Choroid plexus epithelial cell (primary cell): ENCODE measurements around the gene TAF8.
A peak's percentile ranks its signal among the peaks of the same experiment; 100 is the strongest.
"Not testable (repeated sequence)": the region's sequence is repeated elsewhere in the genome, so short reads cannot be mapped to it uniquely, and the experiment has no call there.

Experiments used
- DNase-seq: peaks from one replicate; pipeline ENCODE4 v3.0.0-alpha.2; 2010; ENCODE audit warnings: low read depth
- H3K4me3 ChIP-seq: 2 replicates; pipeline ENCODE4 v1.5.1; 2011; ENCODE audit warnings: low read depth, mild to moderate bottlenecking, control low read depth, low read length, moderate library complexity
- CTCF ChIP-seq: conservative IDR thresholded peaks from 2 replicates; pipeline ENCODE4 v1.5.1; 2011; ENCODE audit warnings: low read depth, mild to moderate bottlenecking, control low read depth, inconsistent platforms, low read length, moderate library complexity

The TAF8 gene

GRCh38 chr6:42050297-42051267, at the start of gene TAF8:
Gene TAF8, plus strand, starts transcription at chr6:42050524. Its CDS starts 18 bp downstream, at chr6:42050542.
- TF ChIP-seq CTCF = no peak

GRCh38 chr6:42001506-42001905, 48.8 kb upstream of the TAF8 start:
- TF ChIP-seq CTCF = no peak

More at GRCh38 chr6:42050297-42051267, at the start of gene TAF8:
- peak within 1 kb of the TSS; percentile 89 for H3K4me3 ChIP-seq
- peak; percentile 96 for DNase-seq

GRCh38 chr6:42003658-42004057, 46.7 kb upstream of the TAF8 start:
- not testable (repeated sequence) for H3K4me3 ChIP-seq, DNase-seq

More at GRCh38 chr6:42001506-42001905, 48.8 kb upstream of the TAF8 start:
- DNase-seq = no peak
- H3K4me3 ChIP-seq = no peak overlapping the region

- DNase-seq = no peak
- TF ChIP-seq CTCF = no peak
- no peak overlapping the region for H3K4me3 ChIP-seq
Observed at GRCh38 chr6:42007286-42008137, 42.8 kb upstream of the TAF8 start.

GRCh38 chr6:42008138-42008528, 42.2 kb upstream of the TAF8 start:
- DNase-seq, H3K4me3 ChIP-seq: not testable (repeated sequence)

- DNase-seq = no peak
- no peak overlapping the region for H3K4me3 ChIP-seq
- TF ChIP-seq CTCF = no peak
Observed at GRCh38 chr6:42009844-42010184, 40.5 kb upstream of the TAF8 start.

GRCh38 chr6:42010185-42010891, 40.0 kb upstream of the TAF8 start:
- DNase-seq = no peak
- TF ChIP-seq CTCF = no peak
- H3K4me3 ChIP-seq = no peak overlapping the region
